ENCODE data around the gene DCDC1. TPM values are rescaled to one million over a fixed set of nuclear protein-coding genes. Genes with fewer than 3 reads are reported as not detected.

The DCDC1 gene
- total and polyA plus RNA-seq, 9 of the 15 experiments (the other 6 are each of a cell fraction or from before 2014, with no cell fraction given): 0.05 to 0.18 (median 0.08) TPM; not detected in 3

DNA sequence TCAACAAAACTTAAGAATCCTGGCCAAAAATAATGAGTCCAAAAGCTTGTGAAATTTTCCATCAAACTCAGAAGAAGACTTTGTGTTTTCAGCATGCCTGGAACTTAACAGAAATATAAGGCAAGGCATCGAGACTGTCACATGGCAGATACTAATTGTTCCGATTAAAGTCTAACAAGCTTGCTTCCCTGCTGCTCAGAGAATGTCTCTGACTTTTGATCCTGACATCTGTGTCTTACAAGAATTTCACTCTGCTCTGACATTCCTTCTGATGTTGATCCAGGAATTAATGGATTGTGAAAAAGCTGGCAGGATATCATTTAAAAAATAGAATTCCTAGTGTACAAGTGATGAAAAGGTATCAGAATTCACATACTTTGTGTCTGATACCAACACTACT, 170.2 kb downstream of the DCDC1 start:
- no peak overlapping the region for H3K4me3 ChIP-seq
- WGBS (ENCODE audit: insufficient coverage, low coverage, missing lambda C conversion rate): 0% methylated on average over 2 of the region's 2 CpGs
- no peaks in the 10 kb centered on the region for H3K27me3 ChIP-seq (ENCODE audit: control insufficient read depth in 2 of 2, insufficient read depth in 2 of 2, low read length in 2 of 2)
- no peak overlapping the region for H2AFZ ChIP-seq (ENCODE audit: low read depth, low read length)
- FAIRE-seq (no peak), ATAC-seq (no peak), DNase-seq (ENCODE audit: extremely low read depth in 1 of 4, low spot score in 3 of 4) (no peak)
- CTCF ChIA-PET (ENCODE audit: low intra/inter-chr PET ratio): no interaction called here
- H3K9me1 ChIP-seq (ENCODE audit: control insufficient read depth, insufficient read depth, low read length): no peaks in the 10 kb centered on the region
- in situ Hi-C loops (cut with MboI): no loop called here
- no peak overlapping the region for H3K9ac ChIP-seq (ENCODE audit: insufficient read depth in 1 of 2, low read depth in 2 of 2, low read length in 2 of 2)
- POLR2A ChIA-PET: no interaction called here
- H3K36me3 ChIP-seq (ENCODE audit: control insufficient read depth, insufficient read depth, low read length): no peaks in the 10 kb centered on the region
- BruUV-seq (replicated peaks): no TSS peak
- no peaks in the 10 kb centered on the region for H3K9me3 ChIP-seq (replicated peaks; ENCODE audit: control insufficient read depth, insufficient read depth, low read depth, low read length)
- no peak overlapping the region for H3K27ac ChIP-seq (ENCODE audit: extremely low read depth, low read depth, low read length)
- no peaks in the 10 kb centered on the region for H3K4me1 ChIP-seq (replicated peaks in 1 of 2; ENCODE audit: control insufficient read depth in 2 of 2, insufficient read depth in 2 of 2, low read length in 2 of 2)
- intact Hi-C loops (cut with micrococcal nuclease): no loop called here
- no peak overlapping the region for H3K4me2 ChIP-seq (ENCODE audit: insufficient read depth, low read length)
- H3K79me2 ChIP-seq (ENCODE audit: control insufficient read depth, insufficient read depth, low read length): no peaks in the 10 kb centered on the region
- no peaks in the 10 kb centered on the region for H4K20me1 ChIP-seq (replicated peaks; ENCODE audit: control insufficient read depth, insufficient read depth, low read length)
- TF ChIP-seq TFAM (CRISPR knock-in tag; conservative IDR thresholded peaks at IDR 0.05): no peak
- no peak for TF ChIP-seq ZNF12 (CRISPR knock-in tag; IDR thresholded peaks at IDR 0.05)
- TF ChIP-seq ZSCAN29 (IDR thresholded peaks at IDR 0.05): no peak
- TF ChIP-seq MIER1 (IDR thresholded peaks at IDR 0.05; ENCODE audit: low read depth): no peak
- no peak for TF ChIP-seq CBX5 (IDR thresholded peaks at IDR 0.05; ENCODE audit: borderline replicate concordance, low read depth)
- TF ChIP-seq, protein P1, sequence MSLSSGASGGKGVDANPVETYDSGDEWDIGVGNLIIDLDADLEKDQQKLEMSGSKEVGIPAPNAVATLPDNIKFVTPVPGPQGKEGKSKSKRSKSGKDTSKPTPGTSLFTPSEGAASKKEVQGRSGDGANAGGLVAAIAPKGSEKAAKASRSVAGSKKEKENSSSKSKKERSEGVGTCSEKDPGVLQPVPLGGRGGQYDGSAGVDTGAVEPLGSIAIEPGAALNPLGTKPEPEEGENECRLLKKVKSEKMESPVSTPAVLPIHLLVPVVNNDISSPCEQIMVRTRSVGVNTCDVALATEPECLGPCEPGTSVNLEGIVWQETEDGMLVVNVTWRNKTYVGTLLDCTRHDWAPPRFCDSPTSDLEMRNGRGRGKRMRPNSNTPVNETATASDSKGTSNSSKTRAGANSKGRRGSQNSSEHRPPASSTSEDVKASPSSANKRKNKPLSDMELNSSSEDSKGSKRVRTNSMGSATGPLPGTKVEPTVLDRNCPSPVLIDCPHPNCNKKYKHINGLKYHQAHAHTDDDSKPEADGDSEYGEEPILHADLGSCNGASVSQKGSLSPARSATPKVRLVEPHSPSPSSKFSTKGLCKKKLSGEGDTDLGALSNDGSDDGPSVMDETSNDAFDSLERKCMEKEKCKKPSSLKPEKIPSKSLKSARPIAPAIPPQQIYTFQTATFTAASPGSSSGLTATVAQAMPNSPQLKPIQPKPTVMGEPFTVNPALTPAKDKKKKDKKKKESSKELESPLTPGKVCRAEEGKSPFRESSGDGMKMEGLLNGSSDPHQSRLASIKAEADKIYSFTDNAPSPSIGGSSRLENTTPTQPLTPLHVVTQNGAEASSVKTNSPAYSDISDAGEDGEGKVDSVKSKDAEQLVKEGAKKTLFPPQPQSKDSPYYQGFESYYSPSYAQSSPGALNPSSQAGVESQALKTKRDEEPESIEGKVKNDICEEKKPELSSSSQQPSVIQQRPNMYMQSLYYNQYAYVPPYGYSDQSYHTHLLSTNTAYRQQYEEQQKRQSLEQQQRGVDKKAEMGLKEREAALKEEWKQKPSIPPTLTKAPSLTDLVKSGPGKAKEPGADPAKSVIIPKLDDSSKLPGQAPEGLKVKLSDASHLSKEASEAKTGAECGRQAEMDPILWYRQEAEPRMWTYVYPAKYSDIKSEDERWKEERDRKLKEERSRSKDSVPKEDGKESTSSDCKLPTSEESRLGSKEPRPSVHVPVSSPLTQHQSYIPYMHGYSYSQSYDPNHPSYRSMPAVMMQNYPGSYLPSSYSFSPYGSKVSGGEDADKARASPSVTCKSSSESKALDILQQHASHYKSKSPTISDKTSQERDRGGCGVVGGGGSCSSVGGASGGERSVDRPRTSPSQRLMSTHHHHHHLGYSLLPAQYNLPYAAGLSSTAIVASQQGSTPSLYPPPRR (CRISPR knock-in tag; IDR thresholded peaks at IDR 0.05; ENCODE audit: borderline replicate concordance): no peak
- TF ChIP-seq PYGO2 (tag; IDR thresholded peaks at IDR 0.05): no peak
- TF ChIP-seq, protein P2, sequence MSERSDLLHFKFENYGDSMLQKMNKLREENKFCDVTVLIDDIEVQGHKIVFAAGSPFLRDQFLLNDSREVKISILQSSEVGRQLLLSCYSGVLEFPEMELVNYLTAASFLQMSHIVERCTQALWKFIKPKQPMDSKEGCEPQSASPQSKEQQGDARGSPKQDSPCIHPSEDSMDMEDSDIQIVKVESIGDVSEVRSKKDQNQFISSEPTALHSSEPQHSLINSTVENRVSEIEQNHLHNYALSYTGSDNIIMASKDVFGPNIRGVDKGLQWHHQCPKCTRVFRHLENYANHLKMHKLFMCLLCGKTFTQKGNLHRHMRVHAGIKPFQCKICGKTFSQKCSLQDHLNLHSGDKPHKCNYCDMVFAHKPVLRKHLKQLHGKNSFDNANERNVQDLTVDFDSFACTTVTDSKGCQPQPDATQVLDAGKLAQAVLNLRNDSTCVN (CRISPR knock-in tag; IDR thresholded peaks at IDR 0.05): no peak
- TF ChIP-seq, protein P3, sequence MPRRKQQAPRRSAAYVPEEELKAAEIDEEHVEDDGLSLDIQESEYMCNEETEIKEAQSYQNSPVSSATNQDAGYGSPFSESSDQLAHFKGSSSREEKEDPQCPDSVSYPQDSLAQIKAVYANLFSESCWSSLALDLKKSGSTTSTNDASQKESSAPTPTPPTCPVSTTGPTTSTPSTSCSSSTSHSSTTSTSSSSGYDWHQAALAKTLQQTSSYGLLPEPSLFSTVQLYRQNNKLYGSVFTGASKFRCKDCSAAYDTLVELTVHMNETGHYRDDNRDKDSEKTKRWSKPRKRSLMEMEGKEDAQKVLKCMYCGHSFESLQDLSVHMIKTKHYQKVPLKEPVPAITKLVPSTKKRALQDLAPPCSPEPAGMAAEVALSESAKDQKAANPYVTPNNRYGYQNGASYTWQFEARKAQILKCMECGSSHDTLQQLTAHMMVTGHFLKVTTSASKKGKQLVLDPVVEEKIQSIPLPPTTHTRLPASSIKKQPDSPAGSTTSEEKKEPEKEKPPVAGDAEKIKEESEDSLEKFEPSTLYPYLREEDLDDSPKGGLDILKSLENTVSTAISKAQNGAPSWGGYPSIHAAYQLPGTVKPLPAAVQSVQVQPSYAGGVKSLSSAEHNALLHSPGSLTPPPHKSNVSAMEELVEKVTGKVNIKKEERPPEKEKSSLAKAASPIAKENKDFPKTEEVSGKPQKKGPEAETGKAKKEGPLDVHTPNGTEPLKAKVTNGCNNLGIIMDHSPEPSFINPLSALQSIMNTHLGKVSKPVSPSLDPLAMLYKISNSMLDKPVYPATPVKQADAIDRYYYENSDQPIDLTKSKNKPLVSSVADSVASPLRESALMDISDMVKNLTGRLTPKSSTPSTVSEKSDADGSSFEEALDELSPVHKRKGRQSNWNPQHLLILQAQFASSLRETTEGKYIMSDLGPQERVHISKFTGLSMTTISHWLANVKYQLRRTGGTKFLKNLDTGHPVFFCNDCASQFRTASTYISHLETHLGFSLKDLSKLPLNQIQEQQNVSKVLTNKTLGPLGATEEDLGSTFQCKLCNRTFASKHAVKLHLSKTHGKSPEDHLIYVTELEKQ (CRISPR knock-in tag; IDR thresholded peaks at IDR 0.05): no peak
- TF ChIP-seq, protein P4, sequence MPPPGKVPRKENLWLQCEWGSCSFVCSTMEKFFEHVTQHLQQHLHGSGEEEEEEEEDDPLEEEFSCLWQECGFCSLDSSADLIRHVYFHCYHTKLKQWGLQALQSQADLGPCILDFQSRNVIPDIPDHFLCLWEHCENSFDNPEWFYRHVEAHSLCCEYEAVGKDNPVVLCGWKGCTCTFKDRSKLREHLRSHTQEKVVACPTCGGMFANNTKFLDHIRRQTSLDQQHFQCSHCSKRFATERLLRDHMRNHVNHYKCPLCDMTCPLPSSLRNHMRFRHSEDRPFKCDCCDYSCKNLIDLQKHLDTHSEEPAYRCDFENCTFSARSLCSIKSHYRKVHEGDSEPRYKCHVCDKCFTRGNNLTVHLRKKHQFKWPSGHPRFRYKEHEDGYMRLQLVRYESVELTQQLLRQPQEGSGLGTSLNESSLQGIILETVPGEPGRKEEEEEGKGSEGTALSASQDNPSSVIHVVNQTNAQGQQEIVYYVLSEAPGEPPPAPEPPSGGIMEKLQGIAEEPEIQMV (tag; conservative IDR thresholded peaks at IDR 0.05; ENCODE audit: low read depth): no peak
- no peak for TF ChIP-seq CHCHD3 (CRISPR knock-in tag; IDR thresholded peaks at IDR 0.05)
- TF ChIP-seq RFX5 (IDR thresholded peaks at IDR 0.05; ENCODE audit: low read depth, low read length): no peak
- no peak for TF ChIP-seq ELF4 (CRISPR knock-in tag; IDR thresholded peaks at IDR 0.05)

All from K562 (cell line).